Body of pancreas (tissue), 4 donors: ENCODE measurements around the gene CCL23. TPM values are rescaled to one million over a fixed set of nuclear protein-coding genes. Genes with fewer than 3 reads are reported as not detected.

ENCODE experiments used
- ATAC-seq: fragments of 150-250 bp; one replicate; pipeline ENCODE4 v1.9.1; 2016
- DNase-seq, 4 donors: peaks; one replicate each; pipeline ENCODE4 v3.0.0-alpha.2; 2019
- H3K27ac ChIP-seq, 4 donors: fragments of 200-600 bp; sonication (generic); 1 replicate in 3 of 4; 2 replicates in 1 of 4; pipeline versions ENCODE4 v1.5.1 to v1.6.1; 2016 to 2019; ENCODE audit warnings: mild to moderate bottlenecking in 1 of 4, mixed read lengths in 1 of 4, moderate library complexity in 1 of 4
- H3K27me3 ChIP-seq, 2 donors: fragments of 200-600 bp; sonication (generic); one replicate each; pipeline ENCODE4 v1.6.0; 2016; ENCODE audit warnings: mild to moderate bottlenecking in 1 of 2
- H3K36me3 ChIP-seq, 2 donors: fragments of 200-600 bp; sonication (generic); replicated peaks in 1 of 2; 2 replicates each; pipeline ENCODE4 v1.5.1; 2016; ENCODE audit warnings: low read depth in 2 of 2; ENCODE audit not compliant: insufficient read depth in 1 of 2
- H3K4me1 ChIP-seq: fragments of 200-600 bp; sonication (generic); one replicate; pipeline ENCODE4 v1.6.0; 2016
- H3K4me3 ChIP-seq, 2 donors: fragments of 200-600 bp; sonication (generic); 1 replicate in 1 of 2; 2 replicates in 1 of 2; pipeline ENCODE4 v1.5.1; 2016 to 2019
- H3K9me3 ChIP-seq, 3 donors: fragments of 200-600 bp; sonication (generic); 1 replicate in 2 of 3; 2 replicates in 1 of 3; pipeline ENCODE4 v1.5.1; 2016
- POLR2A ChIP-seq, 3 donors: fragments of 450-650 bp; IDR thresholded peaks; one replicate each; pipeline ENCODE4 v1.6.1; 2016; ENCODE audit warnings: antibody characterized with exemption in 3 of 3, mild to moderate bottlenecking in 2 of 3
- WGBS, 2 donors: methylation state at CpG; one replicate each; pipeline ENCODE4 v1.1.5; 2017; 5-methylcytosine and 5-hydroxymethylcytosine counted together
- intact Hi-C: fragments of 100-400 bp; cut with DNase I; formaldehyde crosslinking; loops from one replicate; pipeline ENCODE4 v1.15.1; 2023
- total RNA-seq, 2 donors: library from RNA; depleted of rRNA; stranded (reverse); fragments of >200 nt; gene quantifications; one replicate each; pipeline ENCODE4 v1.1.0, GENCODE V29; 2016
- TF ChIP-seq, protein P1 (sequence below), 7 experiments: fragments of 450-650 bp in 4 of 7; fragments of 200-600 bp in 3 of 7; sonication (generic) in 3 of 7; IDR thresholded peaks; one replicate each; pipeline ENCODE4 v1.5.1; 2016 to 2019; ENCODE audit warnings: antibody characterized with exemption in 7 of 7

Gene CCL23
- total RNA-seq, 2 donors from 2014 or later = 2.6 TPM; not detected in 1

DNA sequence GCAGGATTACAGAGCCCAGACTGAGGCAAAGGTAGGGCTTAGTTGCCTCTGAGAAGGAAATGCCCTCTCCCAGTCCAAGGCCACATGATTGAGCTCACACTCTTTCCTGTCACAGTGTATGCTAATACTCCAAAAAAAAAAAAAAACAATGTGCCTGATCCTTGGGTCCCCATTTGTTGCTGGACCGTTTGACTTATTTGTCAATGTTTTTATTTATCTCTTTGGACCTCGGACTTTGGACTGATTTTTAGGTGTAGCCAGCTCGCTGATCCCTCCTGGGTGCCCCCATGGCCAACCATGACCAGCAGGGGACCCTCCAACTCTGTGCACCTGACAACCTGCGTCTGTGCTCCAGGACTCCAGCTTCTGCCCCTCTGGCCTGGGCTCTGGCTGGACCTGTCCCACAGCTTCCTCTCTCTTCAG, 35.9 kb downstream of the CCL23 start:
- H3K27me3 ChIP-seq = no peaks in the 10 kb centered on the region
- 45 to 51% methylated on average over 4 of the region's 4 CpGs for WGBS, 2 donors
- no peaks in the 10 kb centered on the region for H3K9me3 ChIP-seq
- H3K27ac ChIP-seq = no peak overlapping the region
- no peak for TF ChIP-seq POLR2A (IDR thresholded peaks at IDR 0.05)
- TF ChIP-seq, protein P1, sequence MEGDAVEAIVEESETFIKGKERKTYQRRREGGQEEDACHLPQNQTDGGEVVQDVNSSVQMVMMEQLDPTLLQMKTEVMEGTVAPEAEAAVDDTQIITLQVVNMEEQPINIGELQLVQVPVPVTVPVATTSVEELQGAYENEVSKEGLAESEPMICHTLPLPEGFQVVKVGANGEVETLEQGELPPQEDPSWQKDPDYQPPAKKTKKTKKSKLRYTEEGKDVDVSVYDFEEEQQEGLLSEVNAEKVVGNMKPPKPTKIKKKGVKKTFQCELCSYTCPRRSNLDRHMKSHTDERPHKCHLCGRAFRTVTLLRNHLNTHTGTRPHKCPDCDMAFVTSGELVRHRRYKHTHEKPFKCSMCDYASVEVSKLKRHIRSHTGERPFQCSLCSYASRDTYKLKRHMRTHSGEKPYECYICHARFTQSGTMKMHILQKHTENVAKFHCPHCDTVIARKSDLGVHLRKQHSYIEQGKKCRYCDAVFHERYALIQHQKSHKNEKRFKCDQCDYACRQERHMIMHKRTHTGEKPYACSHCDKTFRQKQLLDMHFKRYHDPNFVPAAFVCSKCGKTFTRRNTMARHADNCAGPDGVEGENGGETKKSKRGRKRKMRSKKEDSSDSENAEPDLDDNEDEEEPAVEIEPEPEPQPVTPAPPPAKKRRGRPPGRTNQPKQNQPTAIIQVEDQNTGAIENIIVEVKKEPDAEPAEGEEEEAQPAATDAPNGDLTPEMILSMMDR (IDR thresholded peaks at IDR 0.05) = no peak
- no peaks in the 10 kb centered on the region for H3K36me3 ChIP-seq
- DNase-seq = no peak
- ATAC-seq = no peak
- intact Hi-C loops = no loop called here
- H3K4me3 ChIP-seq = no peak overlapping the region
- no peaks in the 10 kb centered on the region for H3K4me1 ChIP-seq

DNA sequence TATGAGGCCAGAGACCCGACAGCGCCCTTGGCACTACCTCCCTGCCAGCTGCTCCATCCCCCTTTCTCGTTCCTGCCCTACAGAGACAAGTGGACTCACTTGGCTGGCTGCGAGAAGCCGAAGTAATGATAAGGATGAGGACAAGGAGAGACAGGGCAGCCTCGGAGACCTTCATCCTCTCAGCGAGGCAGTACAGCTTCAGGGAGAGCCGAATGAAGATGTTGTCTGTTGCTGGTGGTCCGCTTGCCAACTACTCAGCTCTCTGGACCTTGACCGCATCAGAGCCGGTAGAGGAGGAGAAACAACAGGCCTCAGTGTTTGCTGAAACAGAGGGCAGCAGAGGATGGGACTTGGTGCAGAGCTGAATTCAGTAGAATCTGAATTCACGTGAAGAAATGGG, 36.5 kb downstream of the CCL23 start, which contains the start of gene CCL16:
CCL16 (minus strand) TSS at position 252 of the 400 bp plus-strand sequence; CDS start at position 175, 77 bp downstream.
- ATAC-seq (no peak), DNase-seq (no peak)
- 80 to 83% methylated on average over 10 to 12 of the region's 12 CpGs for WGBS, 2 donors
- H3K4me3 ChIP-seq = no peak within 1 kb of the TSS
- no peak within 1 kb of the TSS for H3K27ac ChIP-seq
- intact Hi-C loops = no loop called here
- TF ChIP-seq, protein P1 (IDR thresholded peaks at IDR 0.05) = no peak
- no peaks in the 10 kb centered on the region for H3K36me3 ChIP-seq
- H3K4me1 ChIP-seq = no peaks in the 10 kb centered on the region
- no peaks in the 10 kb centered on the region for H3K27me3 ChIP-seq
- H3K9me3 ChIP-seq = no peaks in the 10 kb centered on the region

DNA sequence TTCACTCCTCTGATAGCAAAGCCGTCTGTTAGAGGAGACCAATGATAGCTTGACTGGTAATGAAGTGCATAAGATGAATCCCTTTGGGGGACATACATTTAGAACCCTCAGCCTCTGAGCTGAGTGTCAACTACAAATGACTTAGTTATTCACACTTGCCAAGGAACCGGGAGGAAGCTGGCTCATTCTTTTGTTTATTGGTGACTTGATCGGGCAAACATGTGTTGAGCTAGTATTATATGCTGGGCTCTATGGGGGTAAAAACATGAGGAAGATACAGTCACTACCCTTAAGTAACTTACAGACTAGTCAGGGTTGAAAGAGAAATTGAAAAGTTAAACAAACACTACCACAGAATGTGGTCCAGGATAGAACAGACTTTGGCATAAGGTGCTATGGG, 39.4 kb downstream of the CCL23 start:
- 77 to 94% methylated on average over 3 of the region's 3 CpGs for WGBS, 2 donors
- Histone ChIP-seq H3K36me3 (no peaks in the 10 kb centered on the region), H3K4me1 (peaks cover 7% of the 10 kb centered on the region), H3K9me3 (no peaks in the 10 kb centered on the region), H3K4me3 (no peak overlapping the region), H3K27ac (no peak overlapping the region), H3K27me3 (no peaks in the 10 kb centered on the region)
- intact Hi-C loops = loop anchor here (10.0 kb wide), 1 partner anchor 86 kb away; the partner anchor contains the start of gene CCL18
- TF ChIP-seq POLR2A (IDR thresholded peaks at IDR 0.05) = no peak
- TF ChIP-seq, protein P1 (IDR thresholded peaks at IDR 0.05) = no peak
- DNase-seq (no peak), ATAC-seq (no peak)

DNA sequence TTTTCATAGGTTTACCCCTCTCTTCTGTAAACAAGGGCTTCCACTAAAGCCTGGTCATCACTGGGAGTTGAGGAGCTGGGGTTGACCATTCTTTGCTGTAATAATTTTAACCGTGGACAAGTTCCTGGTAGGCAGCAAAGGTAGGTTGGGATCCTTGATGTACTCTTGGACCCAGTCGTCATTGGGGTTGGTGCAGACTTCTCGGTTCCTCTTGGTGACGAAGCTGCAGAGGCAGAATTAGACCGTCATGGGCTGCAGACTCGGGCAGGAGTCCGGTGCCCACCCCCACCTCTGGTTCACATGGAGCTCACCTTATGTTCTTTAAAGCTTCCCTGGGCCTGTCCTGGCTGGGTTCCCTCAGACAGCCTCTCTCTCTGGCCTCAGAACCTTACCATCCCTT, 40.3 kb downstream of the CCL23 start:
- H3K4me1 ChIP-seq = peaks cover 15% of the 10 kb centered on the region
- H3K4me3 ChIP-seq = no peak overlapping the region
- no peak overlapping the region for H3K27ac ChIP-seq
- TF ChIP-seq POLR2A (IDR thresholded peaks at IDR 0.05) = no peak
- TF ChIP-seq, protein P1 (IDR thresholded peaks at IDR 0.05) = no peak
- intact Hi-C loops = loop anchor here (10.0 kb wide), 1 partner anchor 87 kb away; the partner anchor contains the start of gene CCL18
- ATAC-seq = no peak
- H3K36me3 ChIP-seq = no peaks in the 10 kb centered on the region
- WGBS, 2 donors = 81 to 92% methylated on average over 7 of the region's 7 CpGs
- DNase-seq = no peak
- H3K9me3 ChIP-seq = no peaks in the 10 kb centered on the region
- no peaks in the 10 kb centered on the region for H3K27me3 ChIP-seq
